Peyer's patch (tissue), 4 donors: Measurements from ENCODE around the gene PDGFA. TPM values are rescaled to one million over a fixed set of nuclear protein-coding genes. Genes with fewer than 3 reads are reported as not detected.

Experiments
- DNase-seq, 3 donors: peaks; one replicate each; pipeline ENCODE4 v3.0.0-alpha.2; 2017 to 2019
- H3K27ac ChIP-seq, 4 donors: fragments of 200-600 bp; sonication (generic); one replicate each; pipeline ENCODE4 v1.5.1; 2016 to 2019
- H3K27me3 ChIP-seq, 2 donors: fragments of 200-600 bp; sonication (generic); one replicate each; pipeline ENCODE4 v1.5.1; 2019
- H3K36me3 ChIP-seq, 3 donors: fragments of 200-600 bp; sonication (generic); one replicate each; pipeline ENCODE4 v1.5.1; 2016 to 2019
- H3K4me1 ChIP-seq, 4 donors: fragments of 200-600 bp; sonication (generic); one replicate each; pipeline ENCODE4 v1.5.1; 2016 to 2019
- H3K4me3 ChIP-seq, 4 donors: fragments of 200-600 bp; sonication (generic); 1 replicate in 3 of 4; 2 replicates in 1 of 4; pipeline ENCODE4 v1.5.1; 2016 to 2019; ENCODE audit warnings: mild to moderate bottlenecking in 1 of 4
- H3K9me3 ChIP-seq, 4 donors: fragments of 200-600 bp; sonication (generic); one replicate each; pipeline ENCODE4 v1.5.1; 2016 to 2019; ENCODE audit warnings: mild to moderate bottlenecking in 1 of 4
- POLR2A ChIP-seq, 2 donors: fragments of 450-650 bp; IDR thresholded peaks; one replicate each; pipeline ENCODE4 v1.5.1; 2017; ENCODE audit warnings: antibody characterized with exemption in 2 of 2, mild to moderate bottlenecking in 2 of 2, moderate library complexity in 2 of 2
- total RNA-seq, 4 donors: library from RNA; depleted of rRNA; stranded (reverse); fragments of >200 nt; gene quantifications; one replicate each; pipeline ENCODE4 v1.1.0, GENCODE V29; 2016
- TF ChIP-seq, protein P1 (sequence below), 6 experiments: fragments of 450-650 bp in 4 of 6; fragments of 200-600 bp in 2 of 6; sonication (generic) in 1 of 6; IDR thresholded peaks; one replicate each; pipeline ENCODE4 v1.5.1; 2017 to 2019; ENCODE audit warnings: antibody characterized with exemption in 6 of 6, mild to moderate bottlenecking in 3 of 6, moderate library complexity in 1 of 6

PDGFA gene
- total RNA-seq, 4 donors from 2014 or later: 5.8 to 97.8 (median 59.4) TPM

DNA sequence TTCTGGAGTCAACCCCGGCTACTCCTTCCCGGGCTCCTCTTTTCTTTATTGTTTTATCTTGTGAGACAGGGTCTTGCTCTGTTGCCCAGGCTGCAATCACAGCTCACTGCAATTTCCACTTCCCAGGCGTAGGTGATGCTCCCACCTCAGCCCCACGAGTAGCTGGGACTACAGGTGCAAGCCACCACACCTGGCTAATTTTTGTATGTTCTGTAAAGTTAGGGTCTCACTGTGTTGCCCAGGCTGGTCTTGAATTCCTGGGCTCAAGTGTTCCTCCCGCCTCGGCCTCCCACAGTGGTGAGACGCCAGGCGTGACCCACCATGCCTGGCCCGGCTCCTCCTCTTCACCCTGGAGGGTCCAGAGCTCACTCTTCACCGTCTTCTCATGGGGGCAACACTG lies 15.3 kb upstream of the PDGFA start:
- Histone ChIP-seq H3K4me1 (peaks cover 0 to 23% (median 6%) of the 10 kb centered on the region in 4 donors), H3K27ac (no peak overlapping the region), H3K27me3 (no peaks in the 10 kb centered on the region), H3K4me3 (no peak overlapping the region), H3K9me3 (no peaks in the 10 kb centered on the region), H3K36me3 (no peaks in the 10 kb centered on the region)
- TF ChIP-seq POLR2A (IDR thresholded peaks at IDR 0.05): no peak
- TF ChIP-seq, protein P1, sequence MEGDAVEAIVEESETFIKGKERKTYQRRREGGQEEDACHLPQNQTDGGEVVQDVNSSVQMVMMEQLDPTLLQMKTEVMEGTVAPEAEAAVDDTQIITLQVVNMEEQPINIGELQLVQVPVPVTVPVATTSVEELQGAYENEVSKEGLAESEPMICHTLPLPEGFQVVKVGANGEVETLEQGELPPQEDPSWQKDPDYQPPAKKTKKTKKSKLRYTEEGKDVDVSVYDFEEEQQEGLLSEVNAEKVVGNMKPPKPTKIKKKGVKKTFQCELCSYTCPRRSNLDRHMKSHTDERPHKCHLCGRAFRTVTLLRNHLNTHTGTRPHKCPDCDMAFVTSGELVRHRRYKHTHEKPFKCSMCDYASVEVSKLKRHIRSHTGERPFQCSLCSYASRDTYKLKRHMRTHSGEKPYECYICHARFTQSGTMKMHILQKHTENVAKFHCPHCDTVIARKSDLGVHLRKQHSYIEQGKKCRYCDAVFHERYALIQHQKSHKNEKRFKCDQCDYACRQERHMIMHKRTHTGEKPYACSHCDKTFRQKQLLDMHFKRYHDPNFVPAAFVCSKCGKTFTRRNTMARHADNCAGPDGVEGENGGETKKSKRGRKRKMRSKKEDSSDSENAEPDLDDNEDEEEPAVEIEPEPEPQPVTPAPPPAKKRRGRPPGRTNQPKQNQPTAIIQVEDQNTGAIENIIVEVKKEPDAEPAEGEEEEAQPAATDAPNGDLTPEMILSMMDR (IDR thresholded peaks at IDR 0.05): no peak
- DNase-seq: no peak

DNA sequence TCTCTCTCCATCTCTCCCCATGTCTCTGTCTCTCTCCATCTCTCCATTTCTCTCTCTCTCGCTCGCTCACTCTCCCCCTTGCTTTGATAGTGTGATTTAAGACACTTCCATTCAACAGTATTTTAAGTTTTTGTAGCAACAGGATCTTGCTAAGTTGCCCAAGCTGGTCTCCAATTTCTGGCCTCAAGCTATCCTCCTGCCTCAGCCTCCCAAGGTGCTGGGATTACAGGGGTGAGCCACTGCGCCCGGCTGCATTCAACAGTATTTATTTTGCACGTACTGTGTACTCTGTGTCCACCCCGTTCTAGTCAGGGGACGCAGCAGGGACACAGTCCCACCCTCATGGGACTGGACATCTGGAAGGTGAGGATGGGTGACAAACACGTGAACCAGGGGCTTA lies 14.4 kb upstream of the PDGFA start:
- no peak for TF ChIP-seq POLR2A (IDR thresholded peaks at IDR 0.05)
- TF ChIP-seq, protein P1 (IDR thresholded peaks at IDR 0.05): no peak

DNA sequence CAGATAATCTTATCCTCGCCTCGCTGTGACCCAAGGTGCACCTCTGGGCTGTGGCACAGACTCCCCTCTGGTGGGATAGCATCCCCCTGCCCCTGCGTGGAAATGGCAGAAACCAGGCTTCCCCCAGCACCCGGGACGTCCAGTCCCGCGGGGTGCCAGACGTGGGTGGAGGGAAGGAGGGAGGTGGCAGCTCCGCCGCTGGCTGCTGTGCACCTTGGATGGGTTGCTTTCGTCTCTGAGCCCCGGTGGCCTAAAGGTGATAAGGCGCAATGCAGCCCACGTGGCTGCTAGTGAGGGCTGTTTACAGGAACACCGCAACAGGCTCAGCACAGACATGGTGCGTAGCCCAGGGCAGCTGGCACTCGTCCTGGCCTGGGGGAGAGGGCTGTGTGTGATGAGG lies 13.6 kb upstream of the PDGFA start:
- H3K27me3 ChIP-seq: no peaks in the 10 kb centered on the region
- no peak for DNase-seq
- TF ChIP-seq POLR2A (IDR thresholded peaks at IDR 0.05): no peak
- TF ChIP-seq, protein P1 (IDR thresholded peaks at IDR 0.05): no peak
- no peaks in the 10 kb centered on the region for H3K36me3 ChIP-seq
- H3K9me3 ChIP-seq: no peaks in the 10 kb centered on the region
- H3K4me1 ChIP-seq: peaks cover 0 to 8% (median 1%) of the 10 kb centered on the region in 4 donors
- H3K27ac ChIP-seq: no peak overlapping the region
- no peak overlapping the region for H3K4me3 ChIP-seq

More for the DNA sequence above, 14.4 kb upstream of the PDGFA start:
- no peak for DNase-seq
- Histone ChIP-seq H3K4me3 (no peak overlapping the region), H3K27ac (no peak overlapping the region), H3K4me1 (peaks cover 0 to 16% (median 5%) of the 10 kb centered on the region in 4 donors), H3K9me3 (no peaks in the 10 kb centered on the region), H3K27me3 (no peaks in the 10 kb centered on the region), H3K36me3 (no peaks in the 10 kb centered on the region)

DNA sequence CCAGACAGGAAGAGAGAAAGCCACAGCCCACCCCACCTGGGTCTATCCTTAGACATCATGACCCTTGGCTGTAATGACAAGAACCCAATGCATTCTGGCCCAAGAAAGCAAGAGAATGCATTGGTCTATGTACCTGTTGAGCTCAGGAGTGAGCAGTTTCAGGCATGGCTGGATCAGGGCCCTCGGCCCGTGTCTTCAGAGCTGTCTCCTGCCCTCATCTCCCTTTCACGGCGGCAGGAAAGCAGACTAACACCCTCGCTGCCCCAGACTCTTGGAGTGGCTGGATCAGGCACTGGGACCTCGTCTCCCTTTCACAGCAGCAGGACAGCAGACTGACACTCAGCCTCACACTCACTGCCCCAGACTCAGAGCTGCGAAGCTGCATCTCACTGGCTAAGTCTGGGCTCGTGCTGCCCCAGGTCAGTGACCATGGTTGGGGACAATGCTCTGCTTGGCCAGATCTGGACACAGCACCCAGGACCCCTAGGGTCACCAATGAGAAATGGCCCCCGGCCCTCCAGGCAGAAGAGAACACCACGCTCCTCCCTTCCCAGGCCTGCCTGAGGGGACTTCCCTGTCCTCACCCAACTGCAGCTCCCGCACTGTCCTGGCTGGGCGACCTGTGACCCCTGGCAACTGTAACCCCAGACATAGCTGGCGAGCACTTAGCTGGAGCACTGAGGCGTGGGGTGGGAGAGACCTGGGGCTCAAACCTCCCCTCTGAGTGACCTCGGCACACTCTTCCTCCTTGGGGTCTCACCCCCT lies 12.9 kb upstream of the PDGFA start:
- H3K4me1 ChIP-seq: peaks cover 0 to 2% (median 0%) of the 10 kb centered on the region in 4 donors
- no peak overlapping the region for H3K27ac ChIP-seq
- no peak for DNase-seq
- no peak overlapping the region for H3K4me3 ChIP-seq
- TF ChIP-seq, protein P1 (IDR thresholded peaks at IDR 0.05): no peak
- no peak for TF ChIP-seq POLR2A (IDR thresholded peaks at IDR 0.05)
- H3K27me3 ChIP-seq: no peaks in the 10 kb centered on the region
- peaks cover 0 to 2% (median 0%) of the 10 kb centered on the region in 4 donors for H3K9me3 ChIP-seq
- H3K36me3 ChIP-seq: no peaks in the 10 kb centered on the region

DNA sequence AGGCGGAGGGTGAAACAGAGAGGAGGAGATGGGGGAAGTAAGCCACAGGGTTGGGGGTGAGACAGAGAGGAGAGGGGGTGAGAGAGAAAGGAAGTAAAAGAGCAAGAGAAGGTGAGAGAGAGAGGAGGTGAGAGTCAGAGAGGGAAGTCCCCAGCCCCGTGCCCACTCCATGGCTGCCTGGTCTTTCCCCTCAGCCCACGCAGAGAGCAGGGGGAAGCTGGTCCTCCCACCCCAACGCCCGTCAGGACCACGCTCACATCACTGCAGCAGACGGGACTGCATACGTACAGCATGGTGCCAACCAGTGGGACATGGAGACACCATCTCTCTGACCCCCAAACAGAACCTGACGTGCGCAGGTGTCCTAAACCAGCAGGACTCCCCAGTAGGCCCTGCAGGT lies 12.1 kb upstream of the PDGFA start:
- H3K27ac ChIP-seq: no peak overlapping the region
- no peaks in the 10 kb centered on the region for H3K4me1 ChIP-seq
- H3K4me3 ChIP-seq: no peak overlapping the region
- H3K9me3 ChIP-seq: peaks cover 0 to 2% (median 0%) of the 10 kb centered on the region in 4 donors
- H3K27me3 ChIP-seq: no peaks in the 10 kb centered on the region
- no peak for DNase-seq
- TF ChIP-seq POLR2A (IDR thresholded peaks at IDR 0.05): no peak
- TF ChIP-seq, protein P1 (IDR thresholded peaks at IDR 0.05): no peak
- H3K36me3 ChIP-seq: no peaks in the 10 kb centered on the region
